Activated CD8-positive, alpha-beta memory T cell treated with anti-CD3 and anti-CD28 coated beads, Interleukin-2, amount 10 ng/mL, durations not matched to agents 7 days and 5 days (primary cell): ENCODE results near the gene RSPO1. TPM values are rescaled to one million over a fixed set of nuclear protein-coding genes. Genes with fewer than 3 reads are reported as not detected.
"Not testable (repeated sequence)": the region's sequence is repeated elsewhere in the genome, so short reads cannot be mapped to it uniquely, and the experiment has no call there.

Experiments
- ATAC-seq: fragments of 150-1000 bp; cut with Tn5 transposase; one replicate; pipeline ENCODE4 v1.10.0; 2021; ENCODE audit warnings: moderate library complexity
- CTCF ChIA-PET: fragments of 350-600 bp; sonication (Branson Sonifier 250); formaldehyde crosslinking; loops from one replicate; lab custom pipeline; 2021; ENCODE audit warnings: antibody characterized with exemption; lab: Charles Lee
- DNase-seq: peaks from one replicate; pipeline ENCODE4 v3.0.0-alpha.2; 2020
- H3K27ac Mint-ChIP-seq: one replicate; pipeline ENCODE4 v1.8.0; 2021; ENCODE audit warnings: mild to moderate bottlenecking, mixed read lengths
- H3K27me3 Mint-ChIP-seq: one replicate; pipeline ENCODE4 v1.8.0; 2021; ENCODE audit warnings: mixed read lengths
- H3K36me3 Mint-ChIP-seq: one replicate; pipeline ENCODE4 v1.8.0; 2021; ENCODE audit warnings: mild to moderate bottlenecking, mixed read lengths
- H3K4me1 Mint-ChIP-seq: one replicate; pipeline ENCODE4 v1.8.0; 2021; ENCODE audit warnings: mixed read lengths
- H3K4me3 Mint-ChIP-seq: one replicate; pipeline ENCODE4 v1.8.0; 2021; ENCODE audit warnings: mild to moderate bottlenecking, moderate library complexity, mixed read lengths
- H3K9me3 Mint-ChIP-seq: one replicate; pipeline ENCODE4 v1.8.0; 2022; ENCODE audit warnings: low read depth, mixed read lengths
- total RNA-seq, 2 experiments: library from RNA; stranded (reverse); gene quantifications; one replicate each; pipeline ENCODE4 v1.2.3, GENCODE V29; 2021

The RSPO1 gene
- total RNA-seq, 2 experiments from 2014 or later, result not detected

DNA sequence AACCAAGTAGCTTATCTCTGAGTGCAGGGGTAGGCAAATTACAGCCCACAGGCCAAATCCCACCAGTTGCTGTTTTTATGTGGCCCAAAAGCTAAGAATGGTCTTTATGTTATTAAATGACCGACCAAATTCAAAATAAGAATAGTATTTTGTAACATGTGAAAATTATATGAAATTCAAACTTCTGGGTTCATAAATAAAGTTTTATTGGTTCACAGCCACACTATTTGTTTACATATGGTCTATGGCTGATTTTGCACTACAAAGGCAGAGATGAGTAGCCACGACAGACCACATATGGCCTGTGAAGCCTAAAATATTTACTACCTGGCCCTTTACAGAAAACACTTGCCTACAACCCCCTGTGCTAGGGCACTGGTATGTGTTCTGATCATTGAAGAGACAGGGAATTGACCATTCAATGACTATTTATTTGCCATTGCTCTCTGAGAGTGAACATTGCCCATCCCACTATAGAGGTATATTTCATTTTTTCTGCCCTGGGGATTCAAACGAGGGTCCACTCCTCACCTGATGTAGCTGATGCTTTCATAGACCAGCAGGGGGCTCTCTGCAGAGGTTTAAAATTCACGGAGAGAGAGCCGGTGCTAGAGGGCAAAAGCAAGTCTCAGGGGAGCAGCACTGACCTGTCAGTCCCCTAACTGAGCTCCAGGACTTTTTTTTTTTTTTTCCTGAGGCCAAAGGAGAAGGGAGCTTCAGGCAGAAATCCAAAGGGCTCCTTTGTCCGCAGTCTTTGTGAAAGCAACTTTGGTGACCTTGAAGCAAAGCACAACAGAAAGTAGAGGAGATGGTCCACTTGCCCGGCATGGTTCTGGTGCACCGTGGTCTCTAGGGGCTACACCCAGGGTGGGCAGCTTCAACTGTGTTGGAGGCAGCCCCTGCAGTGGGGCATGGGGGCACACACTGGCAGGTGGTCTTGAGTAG, 31.7 kb downstream of the RSPO1 start:
- Mint-ChIP-seq H3K27ac (no peak overlapping the region), H3K4me3 (no peak overlapping the region), H3K36me3 (no peaks in the 10 kb centered on the region), H3K9me3 (no peaks in the 10 kb centered on the region), H3K4me1 (peaks cover 2% of the 10 kb centered on the region), H3K27me3 (peaks cover 22% of the 10 kb centered on the region)
- DNase-seq, result peak; percentile 55
- ATAC-seq, result peak; percentile 87
- CTCF ChIA-PET, result interaction anchor here (0.6 to 7.9 kb wide), 23 partner anchors 11 to 148 kb away, joined by 3 to 145 read pairs (median 3); partner anchors contain the start of gene CDCA8

DNA sequence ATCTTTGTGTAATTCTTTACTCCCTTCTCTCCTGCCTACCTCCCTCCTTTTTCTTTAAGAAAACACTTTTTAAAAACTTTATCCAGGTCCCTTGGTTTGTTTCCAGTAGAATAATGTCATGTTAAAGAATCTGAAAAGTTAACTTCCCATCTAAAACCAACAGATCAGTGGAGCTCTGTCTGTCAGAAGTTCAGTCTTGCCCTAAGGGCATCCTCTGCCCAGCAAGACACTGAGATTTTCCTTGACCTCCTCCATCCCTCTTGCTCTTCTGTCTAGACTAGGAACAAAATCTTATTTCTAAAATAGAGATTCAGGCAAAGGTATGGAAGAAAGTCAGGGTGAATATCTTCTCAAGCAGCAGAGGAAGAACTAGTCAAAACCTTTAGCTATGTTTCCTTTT, 33.3 kb downstream of the RSPO1 start:
- H3K27ac Mint-ChIP-seq, result no peak overlapping the region
- H3K4me1 Mint-ChIP-seq, result peaks cover 4% of the 10 kb centered on the region
- H3K9me3 Mint-ChIP-seq, result no peaks in the 10 kb centered on the region
- CTCF ChIA-PET, result interaction anchor here (1.2 to 7.9 kb wide), 4 partner anchors 10 to 146 kb away, joined by 3 to 145 read pairs (median 4); no protein-coding TSS in a partner anchor
- no peak for ATAC-seq
- H3K4me3 Mint-ChIP-seq, result no peak overlapping the region
- no peak for DNase-seq
- no peaks in the 10 kb centered on the region for H3K36me3 Mint-ChIP-seq
- H3K27me3 Mint-ChIP-seq, result peaks cover 22% of the 10 kb centered on the region

DNA sequence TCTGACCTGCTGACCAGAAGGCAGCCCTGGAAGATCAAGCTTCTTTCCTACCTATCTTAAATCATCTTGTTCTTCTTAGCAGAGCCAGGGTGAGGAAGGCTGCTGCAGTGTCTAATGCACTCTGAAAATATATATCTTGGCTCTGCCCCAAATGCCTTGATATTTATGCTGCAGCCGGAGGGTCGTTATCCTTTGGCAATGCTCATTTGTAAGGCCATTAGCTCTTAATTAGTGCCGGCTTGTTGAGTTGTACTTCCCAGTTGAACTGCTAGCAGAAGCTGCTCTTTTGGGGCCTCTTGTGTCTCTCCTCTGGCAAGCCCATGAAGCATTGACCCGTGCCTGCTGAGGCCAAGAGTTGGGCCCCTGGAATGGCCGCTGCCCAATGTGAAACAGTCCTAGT, 34.8 kb downstream of the RSPO1 start:
- Mint-ChIP-seq H3K36me3 (peaks cover 5% of the 10 kb centered on the region), H3K27me3 (peaks cover 22% of the 10 kb centered on the region), H3K9me3 (no peaks in the 10 kb centered on the region), H3K27ac (no peak overlapping the region), H3K4me1 (peaks cover 16% of the 10 kb centered on the region), H3K4me3 (no peak overlapping the region)
- DNase-seq (no peak), ATAC-seq (no peak)
- CTCF ChIA-PET, result interaction anchor here (1.4 to 7.9 kb wide), 2 partner anchors 79 to 90 kb away, joined by 5 to 145 read pairs; no protein-coding TSS in a partner anchor

- CTCF ChIA-PET, result interaction anchor here (1.1 to 1.7 kb wide), 4 partner anchors 20 to 96 kb away, joined by 3 to 11 read pairs (median 6); partner anchors contain the start of gene CDCA8
- peaks cover 37% of the 10 kb centered on the region for H3K4me1 Mint-ChIP-seq
- peak overlapping the region; percentile 97 for H3K27ac Mint-ChIP-seq
- DNase-seq (no peak), ATAC-seq (no peak)
- H3K36me3 Mint-ChIP-seq, result peaks cover 16% of the 10 kb centered on the region
- H3K4me3 Mint-ChIP-seq, result peak overlapping the region; percentile 100
- H3K27me3 Mint-ChIP-seq, result peaks cover 10% of the 10 kb centered on the region
- no peaks in the 10 kb centered on the region for H3K9me3 Mint-ChIP-seq
These were observed 38.5 kb downstream of the RSPO1 start for GRCh38 chr1:37596182-37596667.

GRCh38 chr1:37595440-37596181, 39.1 kb downstream of the RSPO1 start, which contains the start of gene GNL2:
Gene GNL2 (minus strand): TSS chr1:37595937. CDS start chr1:37595822, 115 bp downstream.
- Mint-ChIP-seq H3K4me3 (peak within 1 kb of the TSS; percentile 100), H3K36me3 (peaks cover 22% of the 10 kb centered on the region), H3K9me3 (no peaks in the 10 kb centered on the region), H3K27me3 (peaks cover 5% of the 10 kb centered on the region), H3K4me1 (peaks cover 39% of the 10 kb centered on the region), H3K27ac (peak within 1 kb of the TSS; percentile 97)
- ATAC-seq, result peak; percentile 98
- DNase-seq, result peak; percentile 97
- CTCF ChIA-PET, result interaction anchor here (1.1 to 1.7 kb wide), 4 partner anchors 19 to 97 kb away, joined by 3 to 11 read pairs (median 6); partner anchors contain the start of gene CDCA8

- CTCF ChIA-PET, result interaction anchor here (1.4 to 1.9 kb wide), 3 partner anchors 18 to 107 kb away, joined by 4 to 7 read pairs (median 7); no protein-coding TSS in a partner anchor
- no peak overlapping the region for H3K4me3 Mint-ChIP-seq
- DNase-seq (no peak), ATAC-seq (no peak)
- H3K36me3 Mint-ChIP-seq, result peaks cover 32% of the 10 kb centered on the region
- H3K27me3 Mint-ChIP-seq, result no peaks in the 10 kb centered on the region
- H3K9me3 Mint-ChIP-seq, result no peaks in the 10 kb centered on the region
- H3K27ac Mint-ChIP-seq, result peak overlapping the region; percentile 19
- H3K4me1 Mint-ChIP-seq, result peaks cover 45% of the 10 kb centered on the region
These were observed 41.0 kb downstream of the RSPO1 start for GRCh38 chr1:37593726-37594125.

DNA sequence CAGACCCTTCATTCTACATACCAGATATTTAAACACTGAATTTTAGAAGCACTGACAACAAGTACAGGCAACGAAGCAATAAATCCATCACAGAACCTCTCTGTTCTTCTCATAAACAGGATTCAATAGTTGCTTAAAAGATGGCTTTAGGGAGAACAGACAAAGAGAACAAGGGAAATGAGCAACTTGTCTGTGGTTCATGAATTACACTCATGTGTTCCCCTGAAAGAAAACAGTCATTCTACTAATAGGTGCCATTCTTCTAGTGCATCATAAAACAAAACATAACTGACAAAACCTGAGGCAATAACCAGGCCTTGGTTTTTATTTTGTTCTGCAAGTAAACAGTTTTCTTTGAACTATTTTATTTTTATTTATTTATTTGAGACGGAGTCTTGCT, 45.8 kb downstream of the RSPO1 start:
- Mint-ChIP-seq H3K4me1 (peaks cover 26% of the 10 kb centered on the region), H3K9me3 (no peaks in the 10 kb centered on the region), H3K27me3 (no peaks in the 10 kb centered on the region), H3K4me3 (no peak overlapping the region), H3K27ac (no peak overlapping the region), H3K36me3 (peaks cover 51% of the 10 kb centered on the region)
- ATAC-seq (no peak), DNase-seq (no peak)
- CTCF ChIA-PET, result interaction anchor here (2.6 kb wide), 1 partner anchor 94 kb away, joined by 8 read pairs; no protein-coding TSS in a partner anchor

- not testable (repeated sequence) for H3K4me3 Mint-ChIP-seq, DNase-seq, H3K27me3 Mint-ChIP-seq, H3K9me3 Mint-ChIP-seq, H3K27ac Mint-ChIP-seq, ATAC-seq, H3K4me1 Mint-ChIP-seq
- CTCF ChIA-PET, result interaction anchor here (1.9 kb wide), 1 partner anchor 97 kb away, joined by 7 read pairs; no protein-coding TSS in a partner anchor
- H3K36me3 Mint-ChIP-seq, result peaks cover 53% of the 10 kb centered on the region
These were observed 50.1 kb downstream of the RSPO1 start for GRCh38 chr1:37584544-37584943.

DNA sequence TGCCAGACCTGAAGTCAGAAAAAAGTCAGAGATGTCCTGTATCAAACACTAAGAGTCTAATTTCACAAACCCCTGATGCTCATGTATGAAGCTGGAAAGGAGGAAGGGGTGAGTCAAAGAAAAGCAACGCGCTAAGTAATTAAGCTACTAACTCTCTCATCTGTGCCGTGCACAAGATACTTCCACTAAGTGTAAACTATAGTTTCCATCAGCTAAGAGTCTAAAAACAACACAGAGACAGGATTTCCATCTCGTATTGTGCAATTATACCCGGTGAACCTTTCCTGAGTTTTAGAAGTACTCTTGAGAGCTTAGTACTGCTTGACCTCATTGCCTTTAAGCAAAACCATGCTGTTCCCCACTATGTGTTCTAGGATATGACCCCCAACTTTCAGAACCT, 59.0 kb downstream of the RSPO1 start:
- no peaks in the 10 kb centered on the region for H3K27me3 Mint-ChIP-seq
- peaks cover 69% of the 10 kb centered on the region for H3K36me3 Mint-ChIP-seq
- CTCF ChIA-PET, result interaction anchor here (1.4 to 2.6 kb wide), 6 partner anchors 12 to 284 kb away, joined by 3 to 7 read pairs (median 4); partner anchors contain the start of genes GNL2 and MTF1
- peaks cover 62% of the 10 kb centered on the region for H3K4me1 Mint-ChIP-seq
- ATAC-seq (peak; percentile 2), DNase-seq (no peak)
- H3K27ac Mint-ChIP-seq, result peak overlapping the region; percentile 64
- no peaks in the 10 kb centered on the region for H3K9me3 Mint-ChIP-seq
- no peak overlapping the region for H3K4me3 Mint-ChIP-seq

- Mint-ChIP-seq H3K27me3 (no peaks in the 10 kb centered on the region), H3K4me1 (peaks cover 69% of the 10 kb centered on the region), H3K9me3 (no peaks in the 10 kb centered on the region), H3K36me3 (peaks cover 72% of the 10 kb centered on the region), H3K27ac (peak overlapping the region; percentile 64), H3K4me3 (no peak overlapping the region)
- DNase-seq, result no peak
- CTCF ChIA-PET, result interaction anchor here (1.6 to 2.0 kb wide), 3 partner anchors 19 to 285 kb away, joined by 4 to 5 read pairs (median 4); partner anchors contain the start of gene MTF1
- peak; percentile 80 for ATAC-seq
These were observed 59.7 kb downstream of the RSPO1 start for GRCh38 chr1:37574834-37575480.

DNA sequence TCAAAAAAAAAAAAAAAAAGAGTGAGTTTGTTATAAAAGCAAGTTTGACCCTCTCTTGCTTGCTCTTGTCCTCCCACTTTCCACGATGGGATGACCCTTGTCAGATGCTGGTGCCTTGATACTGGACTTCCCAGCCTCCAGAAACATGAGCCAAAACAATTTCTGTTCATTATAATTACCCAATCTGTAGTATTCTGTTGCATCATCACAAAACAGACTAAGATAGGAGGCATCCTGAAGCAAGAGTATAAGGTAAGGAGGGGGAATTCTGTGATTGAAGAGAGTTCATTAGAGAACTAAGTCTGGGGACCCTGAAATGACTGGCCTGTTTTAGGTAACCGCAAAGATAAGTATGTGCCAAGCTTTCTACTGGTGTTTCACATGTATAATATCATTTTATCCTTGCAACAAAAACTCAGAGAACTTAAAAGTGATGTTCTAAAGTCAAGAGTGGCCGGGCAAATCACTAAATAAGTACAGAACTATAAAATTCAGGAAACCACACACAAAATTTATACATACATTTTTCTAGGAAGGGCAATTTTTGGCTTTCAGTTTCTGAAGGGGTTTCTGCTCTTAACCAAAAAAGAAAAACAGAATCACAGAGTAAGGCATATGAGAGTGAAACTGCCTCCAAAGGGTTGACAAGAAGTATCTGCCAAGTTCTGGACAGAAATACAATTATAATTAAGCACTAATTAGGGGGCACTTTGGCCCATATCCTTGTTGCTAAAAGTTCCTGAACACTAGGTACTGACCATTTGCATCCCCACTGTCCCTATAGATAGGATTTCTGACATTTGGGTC, 64.0 kb downstream of the RSPO1 start:
- peak overlapping the region; percentile 34 for H3K4me3 Mint-ChIP-seq
- H3K4me1 Mint-ChIP-seq, result peaks cover 58% of the 10 kb centered on the region
- H3K27ac Mint-ChIP-seq, result peak overlapping the region; percentile 91
- H3K36me3 Mint-ChIP-seq, result peaks cover 86% of the 10 kb centered on the region
- no peaks in the 10 kb centered on the region for H3K27me3 Mint-ChIP-seq
- peak; percentile 50 for ATAC-seq
- DNase-seq, result no peak
- CTCF ChIA-PET, result interaction anchor here (1.0 to 1.4 kb wide), 3 partner anchors 12 to 122 kb away, joined by 3 read pairs; partner anchors contain the start of gene CDCA8
- H3K9me3 Mint-ChIP-seq, result no peaks in the 10 kb centered on the region
